ENCODE results near the gene NPAS2. TPM values are rescaled to one million over a fixed set of nuclear protein-coding genes. Genes with fewer than 3 reads are reported as not detected.
A peak's percentile ranks its signal among the peaks of the same experiment; 100 is the strongest.

Gene NPAS2
- total and polyA plus RNA-seq, 12 donors, result 4.7 to 51.3 (median 17.6) TPM

DNA sequence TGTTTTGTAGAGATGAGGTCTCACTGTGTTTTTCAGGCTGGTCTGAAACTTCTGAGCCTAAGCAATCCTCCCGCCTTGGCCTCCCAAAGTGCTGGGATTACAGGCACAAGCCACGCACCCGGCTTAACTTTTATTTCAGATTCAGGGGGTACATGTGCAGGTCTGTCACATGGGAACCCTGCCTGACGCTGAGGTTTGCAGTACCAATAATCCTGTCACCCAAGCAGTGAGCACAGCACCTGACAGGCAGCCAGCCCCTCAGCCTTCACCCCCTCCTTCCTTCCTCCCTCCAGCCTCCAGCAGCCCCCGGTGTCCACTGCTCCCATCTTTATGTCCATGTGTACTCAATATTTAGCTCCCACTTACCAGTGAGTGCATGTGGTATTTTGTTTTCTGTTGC lies 136.1 kb downstream of the NPAS2 start:
- intact Hi-C loops (cut with DNase I), result no loop called here
- no peaks in the 10 kb centered on the region for H3K9me3 ChIP-seq (replicated peaks in 1 of 3)
- H3K27ac ChIP-seq, result no peak overlapping the region
- no peak for DNase-seq
- H3K4me3 ChIP-seq, result no peak overlapping the region
- H3K36me3 ChIP-seq (replicated peaks in 1 of 2), result no peaks in the 10 kb centered on the region
- TF ChIP-seq, protein P1, sequence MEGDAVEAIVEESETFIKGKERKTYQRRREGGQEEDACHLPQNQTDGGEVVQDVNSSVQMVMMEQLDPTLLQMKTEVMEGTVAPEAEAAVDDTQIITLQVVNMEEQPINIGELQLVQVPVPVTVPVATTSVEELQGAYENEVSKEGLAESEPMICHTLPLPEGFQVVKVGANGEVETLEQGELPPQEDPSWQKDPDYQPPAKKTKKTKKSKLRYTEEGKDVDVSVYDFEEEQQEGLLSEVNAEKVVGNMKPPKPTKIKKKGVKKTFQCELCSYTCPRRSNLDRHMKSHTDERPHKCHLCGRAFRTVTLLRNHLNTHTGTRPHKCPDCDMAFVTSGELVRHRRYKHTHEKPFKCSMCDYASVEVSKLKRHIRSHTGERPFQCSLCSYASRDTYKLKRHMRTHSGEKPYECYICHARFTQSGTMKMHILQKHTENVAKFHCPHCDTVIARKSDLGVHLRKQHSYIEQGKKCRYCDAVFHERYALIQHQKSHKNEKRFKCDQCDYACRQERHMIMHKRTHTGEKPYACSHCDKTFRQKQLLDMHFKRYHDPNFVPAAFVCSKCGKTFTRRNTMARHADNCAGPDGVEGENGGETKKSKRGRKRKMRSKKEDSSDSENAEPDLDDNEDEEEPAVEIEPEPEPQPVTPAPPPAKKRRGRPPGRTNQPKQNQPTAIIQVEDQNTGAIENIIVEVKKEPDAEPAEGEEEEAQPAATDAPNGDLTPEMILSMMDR (IDR thresholded peaks at IDR 0.05), result no peak
- no peak for TF ChIP-seq POLR2A (IDR thresholded peaks at IDR 0.05)
- H3K4me1 ChIP-seq (replicated peaks in 1 of 2), result peaks cover 0 to 10% of the 10 kb centered on the region in 2 donors
- 95 to 99% (median 97%) methylated on average over 5 of the region's 5 CpGs for WGBS, 4 donors
- H3K27me3 ChIP-seq, result no peaks in the 10 kb centered on the region

DNA sequence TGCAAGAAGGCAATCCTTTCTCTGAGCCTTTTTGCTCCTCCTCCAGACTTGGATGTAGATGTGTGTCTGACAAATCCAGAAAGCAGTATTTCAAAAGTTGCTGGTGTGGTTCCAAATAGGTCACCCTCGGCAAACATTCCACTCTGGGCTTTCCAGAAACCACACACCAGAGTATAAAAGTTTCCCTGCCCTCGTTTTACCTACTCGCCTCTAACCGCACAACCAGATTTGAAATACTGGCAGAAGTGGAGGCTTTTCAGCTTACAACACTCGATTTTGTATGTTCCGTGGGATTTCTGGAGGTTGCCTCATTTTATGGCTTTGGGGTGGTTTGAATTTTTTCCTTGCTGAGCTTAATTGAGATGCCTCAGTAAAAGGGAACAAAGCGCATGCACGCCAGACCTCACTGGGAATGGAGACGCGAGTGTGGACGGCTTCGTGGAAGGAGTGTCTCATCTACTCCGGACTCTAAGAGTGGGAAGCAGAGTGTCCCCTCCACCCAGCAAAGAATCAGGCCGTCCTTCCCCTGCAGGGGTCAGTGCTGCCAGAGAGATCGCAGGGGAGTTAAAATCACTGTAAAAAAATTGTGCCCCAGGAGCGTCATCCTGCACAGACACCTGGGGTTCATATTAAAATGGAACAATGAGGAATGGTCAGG lies 138.2 kb downstream of the NPAS2 start:
- TF ChIP-seq POLR2A (IDR thresholded peaks at IDR 0.05), result no peak
- TF ChIP-seq, protein P1 (IDR thresholded peaks at IDR 0.05), result no peak
- no peak overlapping the region for H3K4me3 ChIP-seq
- no peaks in the 10 kb centered on the region for H3K36me3 ChIP-seq (replicated peaks in 1 of 2)
- H3K27me3 ChIP-seq, result no peaks in the 10 kb centered on the region
- DNase-seq, result peak; percentile 58 to 80 (median 71)
- WGBS, 4 donors, result 58 to 64% (median 59%) methylated on average over 16 of the region's 16 CpGs
- peaks cover 0 to 10% of the 10 kb centered on the region in 2 donors for H3K4me1 ChIP-seq (replicated peaks in 1 of 2)
- intact Hi-C loops (cut with DNase I), result no loop called here
- peak overlapping the region in 2 of 5 donors; percentile 52 to 75 for H3K27ac ChIP-seq
- H3K9me3 ChIP-seq (replicated peaks in 1 of 3), result no peaks in the 10 kb centered on the region

DNA sequence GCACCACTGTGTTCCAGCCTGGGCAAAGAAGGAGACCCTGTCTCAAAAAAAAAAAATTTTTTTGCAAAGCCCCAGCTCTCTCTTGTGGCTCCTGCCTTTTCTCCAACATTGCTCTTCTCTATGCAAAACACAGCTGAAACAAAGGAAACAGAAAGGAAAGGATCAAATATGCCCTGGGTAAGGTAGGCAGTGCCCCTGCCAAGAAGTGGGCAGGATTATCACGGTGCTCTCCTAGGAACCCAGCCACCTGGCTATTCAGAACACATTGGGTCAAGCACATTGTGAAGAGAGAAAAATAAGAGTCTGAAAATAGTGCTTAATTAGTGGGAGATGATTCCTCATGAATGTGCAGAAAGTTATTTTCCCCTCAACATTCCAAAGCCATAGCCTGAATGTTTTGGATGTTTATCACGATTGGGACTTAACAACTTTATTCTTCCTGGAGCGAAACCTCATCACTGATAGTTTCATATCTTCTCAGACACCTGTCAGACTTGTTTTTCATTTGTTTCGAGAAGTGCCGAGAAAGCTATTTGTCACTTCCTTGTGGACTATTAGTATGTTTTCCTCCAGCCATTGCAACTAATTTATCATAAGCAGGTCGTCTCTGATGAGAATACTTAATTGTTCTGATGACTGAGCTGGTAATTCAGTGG lies 139.4 kb downstream of the NPAS2 start:
- intact Hi-C loops (cut with DNase I), result no loop called here
- TF ChIP-seq POLR2A (IDR thresholded peaks at IDR 0.05), result no peak
- TF ChIP-seq, protein P1 (IDR thresholded peaks at IDR 0.05), result no peak
- no peaks in the 10 kb centered on the region for H3K9me3 ChIP-seq (replicated peaks in 1 of 3)
- WGBS, 4 donors, result 53 to 71% (median 66%) methylated on average over 6 of the region's 6 CpGs
- H3K4me3 ChIP-seq, result no peak overlapping the region
- H3K4me1 ChIP-seq (replicated peaks in 1 of 2), result peaks cover 0 to 10% of the 10 kb centered on the region in 2 donors
- no peak for DNase-seq
- H3K27ac ChIP-seq, result no peak overlapping the region
- H3K36me3 ChIP-seq (replicated peaks in 1 of 2), result no peaks in the 10 kb centered on the region
- no peaks in the 10 kb centered on the region for H3K27me3 ChIP-seq

DNA sequence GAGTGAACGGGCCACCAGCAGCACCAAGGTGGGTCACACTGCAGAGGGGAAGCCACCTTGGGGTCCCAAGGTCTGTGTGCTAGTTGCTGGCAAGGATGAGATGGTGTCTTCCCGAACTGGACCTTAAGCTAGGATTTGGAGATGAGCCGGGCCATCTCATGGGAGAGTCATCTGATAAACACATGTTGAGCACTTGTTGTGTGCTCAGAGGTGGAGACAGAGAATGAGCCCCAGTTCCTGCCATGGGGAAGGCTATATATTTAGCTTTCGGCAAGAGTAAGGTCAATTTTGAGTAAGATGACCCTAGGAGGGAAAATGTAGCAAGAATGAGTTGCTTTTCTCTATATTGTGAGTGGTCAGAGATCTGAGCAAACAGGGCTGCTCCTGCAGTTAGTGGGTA lies 140.7 kb downstream of the NPAS2 start:
- Histone ChIP-seq H3K9me3 (replicated peaks in 1 of 3) (no peaks in the 10 kb centered on the region), H3K4me1 (replicated peaks in 1 of 2) (peaks cover 0 to 10% of the 10 kb centered on the region in 2 donors), H3K4me3 (no peak overlapping the region), H3K27me3 (no peaks in the 10 kb centered on the region), H3K36me3 (replicated peaks in 1 of 2) (no peaks in the 10 kb centered on the region), H3K27ac (no peak overlapping the region)
- TF ChIP-seq POLR2A (IDR thresholded peaks at IDR 0.05), result no peak
- TF ChIP-seq, protein P1 (IDR thresholded peaks at IDR 0.05), result no peak
- 73 to 89% (median 85%) methylated on average over 4 of the region's 4 CpGs for WGBS, 4 donors
- intact Hi-C loops (cut with DNase I), result no loop called here
- no peak for DNase-seq

Data from adrenal gland (tissue), 12 donors.